A673 (cell line): ENCODE results near the gene DPF3. TPM values are rescaled to one million over a fixed set of nuclear protein-coding genes. Genes with fewer than 3 reads are reported as not detected.

Source experiments
- BruUV-seq: library from RNA; stranded (reverse); fragments of 400-500 nt; replicated peaks from 2 replicates; lab custom pipeline; 2021; lab: Mats Ljungman, UMichigan
- CTCF ChIA-PET: fragments of 300-600 bp; sonication (Branson Sonifier 250); formaldehyde crosslinking; loops from one replicate; lab custom pipeline; 2022; ENCODE audit warnings: antibody characterized with exemption; lab: Charles Lee
- POLR2A ChIA-PET: fragments of 300-600 bp; sonication (Branson Sonifier 250); formaldehyde crosslinking; loops from one replicate; lab custom pipeline; 2022; ENCODE audit warnings: antibody characterized with exemption; ENCODE audit not compliant: low non-redundant PET; lab: Charles Lee
- DNase-seq: peaks from one replicate; pipeline ENCODE4 v3.0.0-alpha.2; 2015; ENCODE audit warnings: low spot score
- H3K27ac ChIP-seq: fragments of 200-600 bp; sonication (generic); 2 replicates; pipeline ENCODE4 v1.5.1; 2016; ENCODE audit warnings: mixed run types, low read depth, mild to moderate bottlenecking, mixed read lengths, antibody characterized with exemption, low read length; ENCODE audit not compliant: poor library complexity, severe bottlenecking
- H3K27me3 ChIP-seq: fragments of 200-600 bp; sonication (generic); replicated peaks from 2 replicates; pipeline ENCODE4 v1.6.1; 2017; ENCODE audit warnings: mixed run types, low read depth, mild to moderate bottlenecking, mixed read lengths, antibody characterized with exemption, low read length; ENCODE audit not compliant: insufficient read depth, poor library complexity
- H3K36me3 ChIP-seq: fragments of 200-600 bp; sonication (generic); 2 replicates; pipeline ENCODE4 v1.6.1; 2016; ENCODE audit warnings: mixed run types, mild to moderate bottlenecking, mixed read lengths, antibody characterized with exemption, low read length; ENCODE audit not compliant: insufficient read depth, poor library complexity, severe bottlenecking
- H3K4me1 ChIP-seq: fragments of 200-600 bp; sonication (generic); 2 replicates; pipeline ENCODE4 v1.6.1; 2017; ENCODE audit warnings: mixed run types, mild to moderate bottlenecking, mixed read lengths, antibody characterized with exemption, low read length; ENCODE audit not compliant: insufficient read depth, poor library complexity, severe bottlenecking
- H3K4me3 ChIP-seq: fragments of 200-600 bp; sonication (generic); 2 replicates; pipeline ENCODE4 v1.5.1; 2016; ENCODE audit warnings: low read depth, mixed run types, mild to moderate bottlenecking, mixed read lengths, low read length; ENCODE audit not compliant: poor library complexity, severe bottlenecking
- H3K9me3 ChIP-seq: fragments of 200-600 bp; sonication (generic); 2 replicates; pipeline ENCODE4 v1.6.1; 2016; ENCODE audit warnings: mixed run types, low read depth, mild to moderate bottlenecking, mixed read lengths, antibody characterized with exemption, low read length; ENCODE audit not compliant: poor library complexity, severe bottlenecking
- CTCF ChIP-seq: fragments of 300-800, 200-600 bp; sonication (generic); conservative IDR thresholded peaks from 2 replicates; pipeline ENCODE4 v1.5.1; 2017; ENCODE audit warnings: low read depth, mild to moderate bottlenecking, antibody characterized with exemption, low read length, moderate library complexity, mixed read lengths
- EZH2 ChIP-seq: fragments of 200-600 bp; sonication (generic); IDR thresholded peaks from 2 replicates; pipeline ENCODE4 v1.6.1; 2017; ENCODE audit warnings: borderline replicate concordance, low read depth, mild to moderate bottlenecking, mixed read lengths, antibody characterized with exemption, low read length; ENCODE audit not compliant: poor library complexity, severe bottlenecking
- intact Hi-C: fragments of 100-400 bp; cut with micrococcal nuclease; formaldehyde crosslinking; loops from one replicate; pipeline ENCODE4 v1.10.0; 2022; ENCODE audit not compliant: unreplicated experiment
- total RNA-seq: library from RNA; stranded (reverse); gene quantifications from 2 replicates; pipeline ENCODE4 v1.2.3, GENCODE V29; 2021

DPF3 gene
- total RNA-seq, 1 experiment from 2014 or later, result 15.7 TPM

GRCh38 chr14:72763892-72764291, 130.0 kb downstream of the DPF3 start:
- BruUV-seq, result no TSS peak
- POLR2A ChIA-PET, result no interaction called here
- no peak overlapping the region for H3K27ac ChIP-seq
- H3K9me3 ChIP-seq, result peaks cover 45% of the 10 kb centered on the region
- intact Hi-C loops, result no loop called here
- no peaks in the 10 kb centered on the region for H3K4me1 ChIP-seq
- CTCF ChIA-PET, result no interaction called here
- no peaks in the 10 kb centered on the region for H3K36me3 ChIP-seq
- no peak for DNase-seq
- TF ChIP-seq EZH2 (no peak), CTCF (no peak)
- H3K4me3 ChIP-seq, result no peak overlapping the region
- no peaks in the 10 kb centered on the region for H3K27me3 ChIP-seq

GRCh38 chr14:72759670-72760069, 134.2 kb downstream of the DPF3 start:
- Histone ChIP-seq H3K4me3 (no peak overlapping the region), H3K9me3 (peaks cover 40% of the 10 kb centered on the region), H3K27me3 (no peaks in the 10 kb centered on the region), H3K27ac (no peak overlapping the region), H3K36me3 (no peaks in the 10 kb centered on the region), H3K4me1 (no peaks in the 10 kb centered on the region)
- TF ChIP-seq EZH2 (no peak), CTCF (no peak)
- ChIA-PET POLR2A (no interaction called here), CTCF (no interaction called here)
- BruUV-seq, result no TSS peak
- no peak for DNase-seq
- intact Hi-C loops, result no loop called here

DNA sequence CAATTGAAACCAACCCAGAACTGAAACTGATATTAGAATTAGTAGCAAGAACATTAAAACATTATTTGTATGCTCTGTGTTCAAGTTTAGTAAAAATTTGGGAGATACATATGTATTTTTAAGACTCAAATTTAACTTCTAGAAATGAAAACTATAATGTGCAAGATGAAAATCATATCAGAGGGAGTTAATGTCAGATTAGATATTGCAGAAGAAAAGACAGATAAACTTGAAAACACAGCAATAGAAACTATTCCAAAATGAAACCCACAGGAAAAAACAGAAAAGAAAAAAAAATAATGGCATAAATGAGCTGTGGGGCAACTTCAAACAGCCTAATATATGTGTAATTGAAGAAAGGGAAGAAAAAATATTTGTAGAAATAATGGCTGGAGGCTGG, 134.9 kb downstream of the DPF3 start:
- no peaks in the 10 kb centered on the region for H3K4me1 ChIP-seq
- ChIA-PET CTCF (no interaction called here), POLR2A (no interaction called here)
- no peaks in the 10 kb centered on the region for H3K36me3 ChIP-seq
- no peak for DNase-seq
- BruUV-seq, result no TSS peak
- peaks cover 40% of the 10 kb centered on the region for H3K9me3 ChIP-seq
- TF ChIP-seq CTCF (no peak), EZH2 (no peak)
- H3K27me3 ChIP-seq, result no peaks in the 10 kb centered on the region
- H3K27ac ChIP-seq, result no peak overlapping the region
- intact Hi-C loops, result no loop called here
- no peak overlapping the region for H3K4me3 ChIP-seq
